GM10248 (cell line): ENCODE data around the gene ZFAND3.
"Not testable (repeated sequence)": the region's sequence is repeated elsewhere in the genome, so short reads cannot be mapped to it uniquely, and the experiment has no call there.

Experiments used
- CTCF ChIA-PET: fragments of 300-600 bp; sonication (Branson Sonifier 250); formaldehyde crosslinking; extraction: SDS; loops from one replicate; lab custom pipeline; 2021; ENCODE audit warnings: antibody characterized with exemption; lab: Yijun Ruan, JAX
- POLR2A ChIA-PET: fragments of 350-650 bp; sonication (Branson Sonifier 250); formaldehyde crosslinking; extraction: SDS; loops from one replicate; lab custom pipeline; 2020; ENCODE audit warnings: antibody characterized with exemption; lab: Yijun Ruan, JAX
- DNase-seq: peaks from one replicate; pipeline ENCODE4 v3.0.0; 2012; ENCODE audit errors: extremely low spot score
- CTCF ChIP-seq: IDR thresholded peaks from 2 replicates; pipeline ENCODE4 v1.5.1; 2012; ENCODE audit warnings: mild to moderate bottlenecking, low read depth; ENCODE audit errors: extremely low read depth, missing control alignments, control extremely low read depth

The ZFAND3 gene

DNA sequence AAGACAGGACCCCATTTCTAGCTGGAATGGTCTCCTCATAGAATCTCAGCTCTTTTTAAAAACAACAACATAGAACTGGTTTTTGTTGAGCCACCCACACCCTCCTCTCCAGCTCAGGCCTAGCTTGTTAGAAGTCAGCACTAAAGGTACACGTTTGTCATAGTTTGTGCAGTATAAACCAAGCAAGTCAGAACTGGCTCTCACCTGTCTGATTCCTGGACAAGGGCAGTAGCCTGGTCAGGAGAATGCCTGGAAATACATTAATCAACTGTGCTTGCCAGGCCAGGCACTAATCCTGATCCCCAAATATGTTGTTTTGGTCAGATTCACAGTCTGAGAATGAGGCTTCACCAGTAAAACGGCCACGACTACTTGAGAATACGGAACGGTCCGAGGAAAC is 296.7 kb downstream of the ZFAND3 start:
- no peak for DNase-seq
- no peak for TF ChIP-seq CTCF
- POLR2A ChIA-PET, result no interaction called here
- CTCF ChIA-PET, result interaction anchor here (1.1 to 1.6 kb wide), 2 partner anchors 41 to 325 kb away, joined by 3 to 4 read pairs; no protein-coding TSS in a partner anchor

- ChIA-PET POLR2A (no interaction called here), CTCF (interaction anchor here (0.9 to 1.2 kb wide), 3 partner anchors 15 to 42 kb away, joined by 3 read pairs; no protein-coding TSS in a partner anchor)
- DNase-seq, result no peak
- TF ChIP-seq CTCF, result no peak
These were observed 297.8 kb downstream of the ZFAND3 start for GRCh38 chr6:38117281-38117680.

DNA sequence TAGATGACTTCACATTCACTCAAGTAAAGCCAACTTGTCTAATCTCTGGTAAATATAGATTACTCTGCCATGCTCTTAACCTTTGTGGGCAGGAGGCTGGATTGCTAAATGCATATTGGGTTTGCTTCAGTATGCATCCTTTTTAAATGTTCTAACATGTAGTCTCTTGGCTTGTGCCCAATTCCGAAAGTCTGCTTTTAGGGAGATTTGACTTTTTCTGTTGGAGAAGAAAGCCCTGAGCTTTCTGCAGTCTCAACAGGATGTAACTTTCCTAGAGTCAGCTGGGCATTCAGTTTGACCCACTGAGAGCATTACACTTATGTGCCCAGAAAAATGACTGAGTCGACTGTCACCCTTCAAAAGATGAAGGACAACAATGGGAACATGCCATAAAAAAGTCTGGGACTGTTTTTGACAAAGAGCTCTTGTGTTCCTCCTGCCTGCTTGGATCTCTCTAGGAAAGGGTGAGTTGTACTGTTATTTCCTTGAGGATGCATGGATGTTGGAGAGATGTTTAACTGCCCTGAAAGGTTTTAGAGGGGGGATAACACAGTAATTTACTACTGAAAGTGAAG is 299.4 kb downstream of the ZFAND3 start:
- no peak for TF ChIP-seq CTCF
- DNase-seq, result no peak
- ChIA-PET POLR2A (interaction anchor here (0.5 kb wide), 1 partner anchor 284 kb away, joined by 6 read pairs; no protein-coding TSS in a partner anchor), CTCF (interaction anchor here (1.4 kb wide), 1 partner anchor 334 kb away, joined by 3 read pairs; no protein-coding TSS in a partner anchor)

DNA sequence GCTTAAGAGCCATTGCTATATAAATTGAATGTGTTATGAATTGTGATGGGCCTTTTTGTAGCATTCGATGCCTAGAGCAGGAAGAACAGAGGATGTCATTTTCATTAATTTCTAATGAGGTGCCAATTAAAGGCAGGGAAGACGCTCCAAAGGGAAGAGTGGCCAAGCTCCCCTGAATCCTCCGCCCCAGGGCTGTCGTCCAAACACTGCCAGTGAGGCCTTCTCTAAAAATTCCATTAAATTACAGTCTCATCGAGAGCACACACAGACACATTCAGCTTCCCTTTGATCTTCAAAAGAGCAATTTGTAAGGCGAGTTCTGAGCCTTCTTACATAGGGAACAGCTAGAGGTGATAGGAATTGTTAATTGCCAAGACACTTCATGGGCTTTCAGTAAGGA is 300.0 kb downstream of the ZFAND3 start:
- ChIA-PET POLR2A (interaction anchor here (0.5 kb wide), 1 partner anchor 283 kb away, joined by 6 read pairs; no protein-coding TSS in a partner anchor), CTCF (interaction anchor here (1.4 kb wide), 1 partner anchor 334 kb away, joined by 3 read pairs; no protein-coding TSS in a partner anchor)
- TF ChIP-seq CTCF, result no peak
- DNase-seq, result no peak

DNA sequence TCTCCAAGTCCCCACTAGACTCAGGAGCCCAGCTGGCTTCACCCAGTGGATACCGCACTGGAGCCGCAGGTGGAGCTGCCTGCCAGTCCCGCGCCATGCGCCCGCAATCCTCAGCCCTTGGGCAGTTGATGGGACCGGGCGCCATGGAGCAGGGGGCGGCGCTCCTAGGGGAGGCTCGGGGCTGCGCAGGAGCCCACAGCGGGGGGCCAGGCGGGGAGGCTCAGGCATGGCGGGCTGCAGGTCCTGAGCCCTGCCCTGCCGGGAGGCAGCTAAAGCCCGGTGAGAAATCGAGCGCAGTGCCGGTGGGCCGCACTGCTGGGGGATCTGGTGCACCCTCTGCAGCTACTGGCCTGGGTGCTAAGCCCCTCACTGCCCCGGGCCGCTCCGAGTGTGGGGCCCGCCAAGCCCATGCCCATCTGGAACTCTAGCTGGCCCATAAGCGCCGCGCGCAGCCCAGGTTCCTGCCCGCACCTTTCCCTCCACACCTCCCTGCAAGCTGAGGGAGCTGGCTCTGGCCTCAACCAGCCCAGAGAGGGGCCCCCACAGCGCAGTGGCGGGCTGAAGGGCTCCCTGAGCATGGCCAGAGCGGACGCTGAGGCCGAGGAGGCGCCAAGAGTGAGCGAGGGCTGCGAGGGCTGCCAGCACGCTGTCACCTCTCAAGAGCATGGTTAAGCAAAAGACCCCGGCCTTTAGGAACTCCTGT is 304.8 kb downstream of the ZFAND3 start:
- POLR2A ChIA-PET, DNase-seq: not testable (repeated sequence)
- CTCF ChIA-PET, result interaction anchor here (1.2 to 2.1 kb wide), 3 partner anchors 13 to 24 kb away, joined by 3 to 5 read pairs (median 5); no protein-coding TSS in a partner anchor

DNA sequence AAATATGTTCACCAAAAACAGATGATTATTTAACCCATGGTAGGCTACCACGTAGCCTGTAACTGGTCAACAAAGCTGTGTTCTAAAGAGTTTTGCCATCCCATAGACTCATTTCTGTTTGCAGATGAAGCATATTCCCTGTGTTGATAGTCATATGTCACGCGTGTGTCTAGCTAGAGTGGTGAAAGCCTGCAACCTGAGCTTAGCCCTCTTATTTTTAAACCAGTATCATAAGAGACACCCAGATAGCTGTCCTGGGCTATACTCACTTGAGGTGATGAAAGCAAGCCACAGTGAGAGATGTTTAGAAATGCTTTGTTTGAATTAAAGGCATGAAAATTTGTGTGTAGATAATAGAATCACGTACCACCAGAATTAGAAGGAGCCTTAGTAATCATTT is 307.8 kb downstream of the ZFAND3 start:
- DNase-seq, result no peak
- POLR2A ChIA-PET, result interaction anchor here (0.7 kb wide), 1 partner anchor 332 kb away, joined by 4 read pairs; no protein-coding TSS in a partner anchor
- CTCF ChIA-PET, result interaction anchor here (1.3 to 2.0 kb wide), 3 partner anchors 12 to 20 kb away, joined by 3 to 6 read pairs (median 5); no protein-coding TSS in a partner anchor
- TF ChIP-seq CTCF, result no peak
